OCI-LY7 (cell line): ENCODE data around the gene YPEL3. TPM values are rescaled to one million over a fixed set of nuclear protein-coding genes. Genes with fewer than 3 reads are reported as not detected.
A peak's percentile ranks its signal among the peaks of the same experiment; 100 is the strongest.

Experiments used
- BruUV-seq: library from RNA; stranded (reverse); fragments of 400-500 nt; replicated peaks from 2 replicates; lab custom pipeline; 2021; lab: Mats Ljungman, UMichigan
- CTCF ChIA-PET: fragments of 300-600 bp; sonication (Branson Sonifier 250); formaldehyde crosslinking; loops from one replicate; lab custom pipeline; 2022; ENCODE audit warnings: antibody characterized with exemption; ENCODE audit not compliant: unreplicated experiment; lab: Charles Lee
- POLR2A ChIA-PET: fragments of 300-600 bp; sonication (Branson Sonifier 250); formaldehyde crosslinking; loops from one replicate; lab custom pipeline; 2022; ENCODE audit warnings: antibody characterized with exemption; lab: Charles Lee
- DNase-seq: peaks from one replicate; pipeline ENCODE4 v3.0.0-alpha.2; 2015; ENCODE audit warnings: low spot score
- H2AFZ ChIP-seq: fragments of 200-600 bp; sonication (generic), shearing (Covaris generic); 2 replicates; pipeline ENCODE4 v1.6.1; 2014; ENCODE audit warnings: mild to moderate bottlenecking, antibody characterized with exemption, low read length, moderate library complexity
- H3K27ac ChIP-seq: fragments of 200-600 bp; sonication (generic); 2 replicates; pipeline ENCODE4 v1.5.1; 2014; ENCODE audit warnings: mixed run types, low read depth, mild to moderate bottlenecking, moderate library complexity, low read length, inconsistent platforms; ENCODE audit not compliant: poor library complexity, severe bottlenecking
- H3K36me3 ChIP-seq: fragments of 200-600 bp; sonication (generic); 2 replicates; pipeline ENCODE4 v1.6.1; 2014; ENCODE audit warnings: mild to moderate bottlenecking, antibody characterized with exemption, low read length, moderate library complexity, mixed read lengths; ENCODE audit not compliant: insufficient read depth
- H3K4me1 ChIP-seq: fragments of 200-600 bp; sonication (generic); 2 replicates; pipeline ENCODE4 v1.5.1; 2014; ENCODE audit warnings: mild to moderate bottlenecking, low read length; ENCODE audit not compliant: insufficient read depth, poor library complexity, severe bottlenecking
- H3K4me2 ChIP-seq: fragments of 200-600 bp; sonication (generic); 2 replicates; pipeline ENCODE4 v1.6.1; 2014; ENCODE audit warnings: mild to moderate bottlenecking, low read length
- H3K4me3 ChIP-seq: fragments of 200-600 bp; sonication (generic); 2 replicates; pipeline ENCODE4 v1.5.1; 2014; ENCODE audit warnings: mild to moderate bottlenecking, low read depth, low read length; ENCODE audit not compliant: poor library complexity, severe bottlenecking
- H3K79me2 ChIP-seq: fragments of 200-600 bp; sonication (generic); 2 replicates; pipeline ENCODE4 v1.6.1; 2016; ENCODE audit warnings: low read depth, mild to moderate bottlenecking, low read length, moderate library complexity, mixed read lengths; ENCODE audit not compliant: insufficient read depth
- H3K9me2 ChIP-seq: fragments of 200-600 bp; sonication (generic); 2 replicates; pipeline ENCODE4 v1.6.1; 2016; ENCODE audit warnings: mild to moderate bottlenecking, low read length, mixed read lengths; ENCODE audit not compliant: insufficient read depth
- H3K9me3 ChIP-seq: fragments of 200-600 bp; sonication (generic); 2 replicates; pipeline ENCODE4 v1.6.1; 2014; ENCODE audit warnings: mild to moderate bottlenecking, mixed run types, low read length, mixed read lengths
- H4K20me1 ChIP-seq: fragments of 200-600 bp; sonication (generic); 2 replicates; pipeline ENCODE4 v1.6.1; 2014; ENCODE audit warnings: mild to moderate bottlenecking, antibody characterized with exemption, low read length, moderate library complexity, mixed read lengths; ENCODE audit not compliant: insufficient read depth
- CTCF ChIP-seq: fragments of 200-600 bp; sonication (generic); conservative IDR thresholded peaks from 2 replicates; pipeline ENCODE4 v1.5.1; 2014; ENCODE audit warnings: mild to moderate bottlenecking, antibody characterized with exemption, low read length, moderate library complexity, mixed read lengths
- EZH2phosphoT487 ChIP-seq: fragments of 200-600 bp; sonication (generic); IDR thresholded peaks from 2 replicates; pipeline ENCODE4 v1.6.1; 2018; ENCODE audit warnings: low read depth, borderline replicate concordance, mild to moderate bottlenecking, mixed run types, antibody characterized with exemption, low read length, moderate library complexity, mixed read lengths
- intact Hi-C: fragments of 100-400 bp; cut with micrococcal nuclease; formaldehyde crosslinking; loops from one replicate; pipeline ENCODE4 v1.10.0; 2022; ENCODE audit not compliant: unreplicated experiment
- total RNA-seq, 2 experiments: library from RNA; depleted of rRNA in 1 of 2; stranded (reverse); fragments of >200 nt in 1 of 2; shearing (Covaris generic) in 1 of 2; gene quantifications; 2 replicates each; pipeline ENCODE4 v1.2.3, GENCODE V29; 2014 to 2022

Gene YPEL3
- total RNA-seq, 2 experiments from 2014 or later: 17.5 to 34.5 TPM

- POLR2A ChIA-PET: no interaction called here
- BruUV-seq: no TSS peak
- Histone ChIP-seq H3K79me2 (no peaks in the 10 kb centered on the region), H3K9me2 (no peaks in the 10 kb centered on the region), H3K9me3 (peaks cover 23% of the 10 kb centered on the region), H4K20me1 (no peaks in the 10 kb centered on the region), H3K4me1 (peaks cover 28% of the 10 kb centered on the region), H3K4me2 (no peak overlapping the region), H3K4me3 (peak overlapping the region; percentile 66), H3K36me3 (peaks cover 6% of the 10 kb centered on the region; the same call in 1 of the 2 replicates), H2AFZ (peak overlapping the region; percentile 62; the same call in 1 of the 2 replicates), H3K27ac (peak overlapping the region; percentile 52)
- intact Hi-C loops: loop anchor here (10.0 kb wide), 1 partner anchor 308 kb away; the partner anchor contains the start of gene ZNF771
- peak; percentile 31 for DNase-seq
- TF ChIP-seq CTCF: no peak
- TF ChIP-seq EZH2phosphoT487: no peak
- CTCF ChIA-PET: no interaction called here
Observed at GRCh38 chr16:30096862-30097563, 1.0 kb upstream of the YPEL3 start.

GRCh38 chr16:30095166-30096078 lies 591 bp downstream of the YPEL3 start:
- Histone ChIP-seq H3K36me3 (peaks cover 6% of the 10 kb centered on the region; the same call in 1 of the 2 replicates), H3K4me3 (peak overlapping the region; percentile 66), H2AFZ (no peak overlapping the region), H3K9me2 (no peaks in the 10 kb centered on the region), H3K27ac (peak overlapping the region; percentile 40), H4K20me1 (no peaks in the 10 kb centered on the region), H3K4me1 (peaks cover 35% of the 10 kb centered on the region), H3K79me2 (no peaks in the 10 kb centered on the region), H3K4me2 (peak overlapping the region; percentile 94), H3K9me3 (peaks cover 23% of the 10 kb centered on the region)
- CTCF ChIA-PET: no interaction called here
- intact Hi-C loops: loop anchor here (10.0 kb wide), 1 partner anchor 309 kb away; the partner anchor contains the start of gene ZNF771
- no peak for DNase-seq
- no peak for TF ChIP-seq EZH2phosphoT487
- no peak for TF ChIP-seq CTCF
- POLR2A ChIA-PET: no interaction called here
- no TSS peak for BruUV-seq
